ENCODE data around the gene CALY.

- TF ChIP-seq CTCF (IDR thresholded peaks at IDR 0.05) (no peak), POLR2A (IDR thresholded peaks at IDR 0.05) (no peak)
Measured at GRCh38 chr10:133283931-133284330, 52.8 kb downstream of the CALY start.
